HG03196 (cell line): ENCODE data around the gene GPHN.

Experiments
- ATAC-seq: cut with Tn5 transposase; IDR thresholded peaks from one replicate; pipeline ENCODE4 v1.9.1; 2021; ENCODE audit not compliant: unreplicated experiment

Gene GPHN

DNA sequence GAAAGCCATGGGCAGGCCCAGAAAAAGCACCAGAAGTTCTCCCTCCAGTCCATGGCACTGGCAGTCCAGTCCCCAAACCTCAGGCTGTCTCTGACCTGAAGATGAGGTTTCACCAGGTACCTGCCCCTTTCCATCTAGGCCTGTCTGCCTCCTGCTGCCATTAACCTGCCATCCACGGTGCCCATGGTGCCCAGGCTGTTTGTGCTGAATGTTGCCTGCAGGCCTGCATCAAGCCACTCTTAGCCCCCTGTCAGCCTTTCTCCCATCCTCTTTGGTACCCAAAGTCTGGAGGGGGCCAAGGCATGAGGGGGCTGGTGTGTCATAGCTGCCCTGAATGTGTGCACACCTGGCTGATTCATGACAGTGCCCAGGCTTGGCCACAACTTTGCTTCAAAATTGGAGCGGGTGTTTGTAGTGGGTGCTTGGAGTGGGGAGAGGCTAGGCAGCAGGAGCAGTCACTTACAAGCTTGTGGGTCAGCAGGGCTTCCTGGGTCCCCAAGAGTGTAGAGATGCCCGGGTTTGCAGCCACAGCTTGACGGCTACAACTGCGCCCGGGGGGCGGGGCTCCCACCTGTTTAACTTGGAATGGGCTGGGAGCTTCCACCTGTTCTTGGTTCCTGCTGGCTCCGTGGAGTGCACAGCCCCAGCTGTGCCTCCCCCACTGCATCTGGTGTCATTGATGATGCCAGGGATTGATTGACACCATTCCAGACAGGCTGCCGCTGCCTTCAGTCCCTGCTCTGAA is 88.5 kb downstream of the GPHN start:
- no peak for ATAC-seq

DNA sequence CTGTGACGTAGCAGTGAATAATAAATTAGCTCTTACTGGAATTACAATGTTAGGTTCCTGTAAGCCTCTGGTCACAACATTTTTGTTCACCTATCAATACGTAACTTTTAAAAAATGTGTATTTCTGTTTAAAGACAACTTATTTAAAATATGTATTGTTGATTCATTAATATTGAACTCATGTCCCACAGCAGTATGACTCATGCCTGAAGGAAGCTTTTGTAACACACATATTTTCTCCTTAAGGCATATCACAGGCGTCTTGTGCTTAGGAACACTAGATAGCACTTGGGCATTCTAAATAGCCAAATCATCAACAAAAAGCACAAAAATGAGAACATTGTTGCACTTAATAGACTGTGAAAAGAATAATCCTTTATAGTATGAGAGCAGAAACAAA is 92.5 kb downstream of the GPHN start:
- ATAC-seq = no peak

- ATAC-seq = no peak
Measured at GRCh38 chr14:66601932-66602578, 94.1 kb downstream of the GPHN start.

- no peak for ATAC-seq
Measured at GRCh38 chr14:66603945-66604344, 96.0 kb downstream of the GPHN start.

DNA sequence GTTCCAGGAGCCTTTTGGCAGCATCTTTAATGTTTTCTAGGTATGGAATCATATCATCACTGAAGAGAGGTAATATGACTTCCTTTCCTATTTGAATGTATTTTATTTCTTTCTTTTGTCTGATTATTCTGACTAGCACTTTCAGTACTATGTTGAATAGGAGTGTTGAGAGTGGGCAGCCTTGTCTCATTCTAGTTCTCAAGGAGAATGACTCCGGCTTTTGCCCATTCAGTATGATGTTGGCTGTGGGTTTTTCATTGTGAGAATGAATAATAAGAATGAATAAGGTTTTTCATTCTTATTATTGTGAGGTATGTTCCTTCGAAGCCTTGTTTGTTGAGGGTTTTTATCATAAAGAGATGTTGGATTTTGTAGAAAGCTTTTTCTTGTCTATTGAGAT is 98.9 kb downstream of the GPHN start:
- no peak for ATAC-seq

- ATAC-seq = no peak
Measured at GRCh38 chr14:66610154-66610563, 102.2 kb downstream of the GPHN start.

DNA sequence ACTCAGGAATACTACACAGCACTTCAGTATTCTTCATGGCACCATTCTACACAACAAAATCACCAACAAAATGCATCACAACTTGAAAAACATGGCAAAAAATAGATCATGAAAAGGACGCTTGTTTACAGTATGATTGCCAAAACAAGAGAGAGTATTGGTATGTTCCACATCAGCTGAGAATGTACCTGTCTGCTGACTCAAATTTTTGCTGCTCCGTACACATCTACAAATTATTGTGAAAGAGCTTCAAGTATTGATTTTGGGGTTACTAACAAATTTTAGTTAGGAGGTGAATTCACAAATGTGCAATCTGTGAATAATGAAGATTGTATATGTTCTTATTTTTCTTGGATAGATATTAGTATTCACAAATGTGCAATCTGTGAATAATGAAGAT is 105.4 kb downstream of the GPHN start:
- no peak for ATAC-seq

DNA sequence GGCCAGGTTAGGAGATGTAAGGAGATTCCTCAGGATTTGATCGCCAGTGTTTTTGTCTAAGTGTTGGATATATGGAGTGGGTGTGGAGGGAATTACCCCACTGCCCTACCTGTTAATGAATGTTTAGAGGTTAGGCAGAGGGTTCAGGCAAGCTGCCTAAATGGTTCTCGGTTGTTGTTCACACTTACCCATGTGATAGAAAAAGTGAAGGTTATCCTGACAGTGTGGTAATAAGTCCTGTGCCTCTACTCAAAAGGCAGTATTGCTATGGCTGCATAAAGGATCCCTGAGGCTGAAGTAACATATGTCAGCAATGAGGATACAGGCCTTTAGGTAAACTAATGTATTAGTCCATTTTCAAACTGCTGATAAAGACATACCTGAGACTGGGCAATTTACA is 112.0 kb downstream of the GPHN start:
- no peak for ATAC-seq

DNA sequence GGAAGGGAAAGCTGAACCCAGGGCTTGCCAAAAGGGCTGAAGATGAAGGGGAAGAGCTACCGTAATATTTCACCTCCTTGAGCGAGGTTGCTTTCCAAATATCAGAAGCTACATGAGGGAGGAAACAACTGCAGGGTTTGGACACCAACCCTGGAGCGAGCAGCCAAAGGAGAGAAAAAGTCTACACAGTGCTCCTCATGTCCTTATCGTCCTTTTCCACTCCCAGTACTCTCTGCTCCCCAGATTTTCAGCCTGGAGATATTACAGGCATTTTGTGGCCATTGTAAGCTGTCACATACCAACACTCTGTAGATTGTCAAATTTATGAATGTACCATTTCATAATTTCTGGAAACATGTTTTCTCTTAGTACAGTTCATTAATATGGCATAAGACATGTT is 115.9 kb downstream of the GPHN start:
- ATAC-seq = no peak

- ATAC-seq = peak; percentile 61
Measured at GRCh38 chr14:66624336-66624937, 116.5 kb downstream of the GPHN start.

GRCh38 chr14:66628636-66629035 is 120.7 kb downstream of the GPHN start:
- no peak for ATAC-seq

DNA sequence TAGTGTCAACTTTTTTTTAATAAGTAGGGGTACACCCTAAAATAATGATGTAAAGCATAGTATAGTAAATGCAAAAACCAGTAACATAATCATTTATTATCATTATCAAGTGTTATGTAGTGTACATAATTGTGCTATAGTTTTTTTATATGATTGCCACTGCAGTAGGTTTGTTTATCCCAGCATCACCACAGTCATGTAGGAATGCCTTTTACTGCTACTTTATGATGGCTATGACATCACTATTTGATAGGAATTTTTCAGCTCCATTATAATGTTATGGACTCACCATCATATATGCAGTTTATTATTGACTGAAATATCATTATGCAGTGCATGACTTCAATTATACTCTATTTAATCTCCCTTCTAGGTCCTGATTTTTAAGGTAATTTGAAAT is 121.6 kb downstream of the GPHN start:
- no peak for ATAC-seq

DNA sequence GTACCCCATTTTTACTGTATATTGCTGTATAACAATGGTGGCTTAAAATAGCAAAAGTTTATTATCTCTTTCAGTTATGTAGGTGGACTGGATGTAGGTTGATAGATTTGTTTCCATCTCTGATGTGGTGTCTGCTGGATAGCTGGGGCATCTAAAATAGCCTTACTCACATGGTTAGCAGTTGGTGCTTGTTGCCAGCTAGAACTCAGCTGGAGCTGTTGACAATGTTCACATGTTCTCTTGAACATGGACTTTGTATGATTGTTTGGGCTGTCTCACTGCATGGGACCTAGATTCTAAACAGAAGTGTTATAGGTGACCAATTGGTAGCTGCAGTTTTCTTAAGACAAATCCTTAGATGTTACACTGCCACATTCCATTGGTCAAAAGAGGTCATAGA is 126.9 kb downstream of the GPHN start:
- no peak for ATAC-seq

- ATAC-seq = no peak
Measured at GRCh38 chr14:66635435-66635834, 127.5 kb downstream of the GPHN start.

- no peak for ATAC-seq
Measured at GRCh38 chr14:66636240-66636639, 128.3 kb downstream of the GPHN start.

- ATAC-seq = no peak
Measured at GRCh38 chr14:66638689-66639088, 130.7 kb downstream of the GPHN start.

DNA sequence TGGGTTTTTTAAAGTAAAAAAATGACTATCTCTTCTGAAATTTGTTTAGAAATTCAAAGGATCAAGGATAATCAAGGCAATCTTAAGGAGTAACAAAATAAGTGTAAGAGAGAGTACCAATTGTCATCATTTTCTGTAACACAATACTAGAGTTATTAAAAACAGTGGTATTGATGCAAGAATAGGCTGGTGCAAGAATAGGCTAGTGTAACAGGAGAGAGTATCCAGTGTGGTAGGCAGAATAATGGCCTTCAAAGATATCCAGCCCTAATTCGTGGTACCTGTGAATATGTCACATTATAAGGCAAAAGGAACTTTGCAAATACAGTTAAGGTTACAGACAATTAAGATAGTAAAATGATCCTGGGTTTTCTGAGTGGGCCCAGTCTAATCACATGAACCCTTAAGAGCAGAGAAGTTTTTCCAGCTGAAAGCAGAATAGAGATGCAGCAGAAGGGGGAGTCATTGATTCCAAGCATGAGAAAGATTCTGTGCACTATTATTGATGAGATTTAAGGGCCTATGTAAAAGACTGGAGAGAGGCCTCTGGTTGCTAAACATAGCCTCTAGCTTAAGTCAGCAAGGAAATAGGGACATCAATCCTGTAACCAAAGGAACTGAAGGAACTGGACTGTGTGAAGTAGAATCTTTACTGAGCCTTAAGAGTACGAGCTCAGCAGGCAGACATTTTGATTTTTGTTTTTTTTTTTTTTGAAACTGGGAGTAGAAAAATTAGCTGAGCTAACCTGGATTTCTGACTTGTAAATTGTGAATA is 134.1 kb downstream of the GPHN start:
- no peak for ATAC-seq

DNA sequence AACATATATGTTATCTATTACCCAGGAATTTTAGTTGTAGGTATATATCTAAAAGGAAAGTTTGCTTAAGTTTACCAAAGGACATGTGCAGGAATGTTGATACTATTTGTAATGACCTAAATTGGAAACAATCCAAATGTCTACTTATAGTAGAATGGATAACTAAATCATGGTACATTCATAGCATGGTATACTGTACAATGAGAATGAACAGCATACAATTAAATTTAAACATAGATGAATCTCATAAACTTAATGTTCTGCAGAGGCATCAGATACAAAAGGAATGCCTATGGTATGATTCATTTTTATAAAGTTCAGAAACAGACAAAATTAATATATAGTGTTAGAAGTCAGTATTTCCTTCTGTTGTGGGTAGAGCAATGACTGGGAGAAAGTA is 135.4 kb downstream of the GPHN start:
- no peak for ATAC-seq

GRCh38 chr14:66645716-66646115 is 137.8 kb downstream of the GPHN start:
- no peak for ATAC-seq

GRCh38 chr14:66649498-66649897 is 141.6 kb downstream of the GPHN start:
- no peak for ATAC-seq

DNA sequence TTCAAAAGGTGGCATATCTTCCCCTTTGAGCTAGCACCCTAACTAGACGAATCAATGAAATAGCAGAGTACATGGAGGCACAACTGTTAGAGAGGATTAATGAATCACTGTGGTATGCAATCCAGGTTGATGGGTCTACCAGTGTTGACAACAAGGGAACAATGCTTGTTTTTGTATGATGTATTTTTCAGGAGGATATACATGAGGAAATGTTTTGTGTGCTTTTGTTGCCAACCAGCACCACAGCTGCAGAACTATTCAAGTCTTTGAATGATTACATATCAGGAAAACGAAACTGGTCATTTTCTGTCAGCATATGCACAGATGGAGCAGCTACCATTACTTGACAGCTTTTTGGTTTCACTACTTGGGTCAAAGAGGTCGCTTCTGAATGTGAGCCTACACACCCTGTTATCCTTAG is 142.6 kb downstream of the GPHN start:
- ATAC-seq = peak; percentile 58
